Measurements from ENCODE around the gene GXYLT1. TPM values are rescaled to one million over a fixed set of nuclear protein-coding genes. Genes with fewer than 3 reads are reported as not detected.

GXYLT1 gene
- total and polyA plus RNA-seq, 2 experiments from 2014 or later = 3.9 to 13.4 TPM

- H3K4me3 ChIP-seq = no peak overlapping the region
- no peak overlapping the region for H3K27ac Mint-ChIP-seq
- H2AFZ ChIP-seq = no peak overlapping the region
- no peak overlapping the region for H3K27ac ChIP-seq (ENCODE audit: low read depth)
- no peaks in the 10 kb centered on the region for H3K27me3 Mint-ChIP-seq (ENCODE audit: insufficient read depth, low read depth, poor library complexity)
- H3K36me3 ChIP-seq (ENCODE audit: insufficient read depth) = no peaks in the 10 kb centered on the region
- no peak overlapping the region for H3K4me3 Mint-ChIP-seq
- no peaks in the 10 kb centered on the region for H3F3A ChIP-seq (replicated peaks; ENCODE audit: low read depth)
- H4K20me1 ChIP-seq (replicated peaks; ENCODE audit: insufficient read depth) = no peaks in the 10 kb centered on the region
- no peaks in the 10 kb centered on the region for H3K4me1 ChIP-seq (ENCODE audit: insufficient read depth)
- H3K4me2 ChIP-seq = no peak overlapping the region
- H3K9me2 ChIP-seq (ENCODE audit: insufficient read depth) = no peaks in the 10 kb centered on the region
- no peak; the same call in 2 of the 3 replicates for ATAC-seq
- TF ChIP-seq ETS1 (IDR thresholded peaks at IDR 0.05) (no peak), CREB1 (CRISPR knock-in tag; IDR thresholded peaks at IDR 0.05; ENCODE audit: low read depth) (no peak), POLR2AphosphoS5 (IDR thresholded peaks at IDR 0.05; ENCODE audit: low read depth) (no peak), EZH2phosphoT487 (IDR thresholded peaks at IDR 0.05; ENCODE audit: unreplicated experiment) (no peak), ZNF331 (CRISPR knock-in tag; IDR thresholded peaks at IDR 0.05; ENCODE audit: low read depth) (no peak), REST (IDR thresholded peaks at IDR 0.05; ENCODE audit: unreplicated experiment) (no peak), NANOG (IDR thresholded peaks at IDR 0.05; ENCODE audit: borderline replicate concordance) (no peak), ZNF114 (CRISPR knock-in tag; IDR thresholded peaks at IDR 0.05) (no peak)
- no peak for DNase-seq (ENCODE audit: low spot score)
- no peaks in the 10 kb centered on the region for H3K79me2 ChIP-seq (replicated peaks; ENCODE audit: insufficient read depth)
- H3K36me3 Mint-ChIP-seq (ENCODE audit: low read depth) = no peaks in the 10 kb centered on the region
- peaks cover 12% of the 10 kb centered on the region; the same call in 2 of the 3 replicates for H3K4me1 Mint-ChIP-seq
- H3K9me3 Mint-ChIP-seq = no peaks in the 10 kb centered on the region
- H3K27me3 ChIP-seq (ENCODE audit: insufficient read depth) = no peaks in the 10 kb centered on the region
Observed at GRCh38 chr12:42161529-42161928, 16.9 kb upstream of the GXYLT1 start.

GRCh38 chr12:42156232-42156631 is 11.6 kb upstream of the GXYLT1 start:
- H3K4me2 ChIP-seq = no peak overlapping the region
- H3K27me3 Mint-ChIP-seq (ENCODE audit: insufficient read depth, low read depth, poor library complexity) = no peaks in the 10 kb centered on the region
- H3K9me3 Mint-ChIP-seq = no peaks in the 10 kb centered on the region
- no peak overlapping the region for H2AFZ ChIP-seq
- H3K9me2 ChIP-seq (ENCODE audit: insufficient read depth) = 0 out of 2 replicates have a peak, but pooled peaks cover 3% of the 10 kb centered on the region
- no peak overlapping the region for H3K4me3 ChIP-seq
- H3K79me2 ChIP-seq (replicated peaks; ENCODE audit: insufficient read depth) = no peaks in the 10 kb centered on the region
- no peak overlapping the region for H3K27ac ChIP-seq (ENCODE audit: low read depth)
- no peaks in the 10 kb centered on the region for H4K20me1 ChIP-seq (replicated peaks; ENCODE audit: insufficient read depth)
- no peak overlapping the region for H3K4me3 Mint-ChIP-seq
- H3K27ac Mint-ChIP-seq = no peak overlapping the region
- DNase-seq (ENCODE audit: low spot score) = no peak
- no peaks in the 10 kb centered on the region for H3F3A ChIP-seq (replicated peaks; ENCODE audit: low read depth)
- no peaks in the 10 kb centered on the region for H3K4me1 ChIP-seq (ENCODE audit: insufficient read depth)
- H3K27me3 ChIP-seq (ENCODE audit: insufficient read depth) = no peaks in the 10 kb centered on the region
- H3K4me1 Mint-ChIP-seq = peaks cover 5% of the 10 kb centered on the region; the same call in 2 of the 3 replicates
- ATAC-seq = no peak
- H3K36me3 Mint-ChIP-seq (ENCODE audit: low read depth) = no peaks in the 10 kb centered on the region
- no peaks in the 10 kb centered on the region for H3K36me3 ChIP-seq (ENCODE audit: insufficient read depth)
- TF ChIP-seq JUNB (IDR thresholded peaks at IDR 0.05; ENCODE audit: unreplicated experiment) (no peak), ZNF462 (CRISPR knock-in tag; IDR thresholded peaks at IDR 0.05) (no peak), EZH2 (IDR thresholded peaks at IDR 0.05; ENCODE audit: low read depth, unreplicated experiment) (no peak)
